HG03558 (cell line): ENCODE measurements around the gene COL4A3.

Experiments
- ATAC-seq: cut with Tn5 transposase; IDR thresholded peaks from one replicate; pipeline ENCODE4 v1.9.1; 2021; ENCODE audit warnings: moderate number of reproducible peaks; ENCODE audit not compliant: unreplicated experiment; ENCODE audit errors: extremely low read depth

The COL4A3 gene

DNA sequence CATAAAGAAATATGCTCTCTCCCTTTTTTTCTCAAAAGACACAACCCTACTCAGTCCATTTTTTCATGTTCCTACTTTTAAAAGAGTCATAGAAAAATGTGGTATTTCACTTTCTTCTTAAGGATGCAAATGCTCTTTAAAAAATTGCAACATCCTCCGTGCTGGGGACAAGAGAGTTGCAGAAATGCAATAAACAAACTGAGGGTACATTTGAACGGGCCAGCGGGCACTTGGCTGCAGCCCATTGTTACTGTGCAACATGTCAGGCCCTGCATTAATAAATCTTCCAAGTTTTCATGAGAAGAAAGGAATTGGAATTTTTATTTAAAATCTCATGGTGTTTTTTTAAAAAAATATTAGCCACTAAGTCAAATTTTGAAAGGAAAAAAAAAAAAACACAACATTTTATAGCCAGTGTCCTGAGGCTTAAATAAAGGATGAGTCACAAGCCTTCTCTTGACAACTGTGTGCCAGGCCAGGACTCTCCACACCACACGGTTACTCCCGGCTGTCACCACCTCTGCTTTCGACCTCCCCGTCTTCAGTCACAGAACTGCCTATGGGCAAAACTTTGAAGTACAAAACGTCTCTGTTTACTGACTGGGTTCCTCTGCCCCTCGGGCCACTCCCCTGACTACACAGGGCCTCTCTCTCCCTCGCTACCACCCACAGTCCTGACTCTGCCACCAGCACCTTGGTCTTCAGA, 103.1 kb downstream of the COL4A3 start:
- ATAC-seq = no peak

DNA sequence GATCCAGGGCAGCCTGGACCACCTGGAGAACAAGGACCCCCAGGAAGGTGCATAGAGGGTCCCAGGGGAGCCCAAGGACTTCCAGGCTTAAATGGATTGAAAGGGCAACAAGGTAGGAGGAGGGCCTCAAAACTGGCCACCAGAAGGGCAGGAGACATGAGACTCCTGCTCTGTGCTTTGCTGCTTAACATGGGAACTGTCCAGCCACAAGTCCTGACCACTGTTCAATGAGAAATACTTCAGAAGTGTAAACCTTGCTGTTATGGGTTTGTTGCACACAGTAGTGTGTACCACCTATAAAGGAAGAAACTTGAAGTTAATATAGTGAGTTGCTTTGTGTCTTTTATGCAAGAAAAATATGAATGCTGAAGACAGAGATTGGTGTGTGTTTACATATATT, 116.5 kb downstream of the COL4A3 start:
- ATAC-seq = no peak

DNA sequence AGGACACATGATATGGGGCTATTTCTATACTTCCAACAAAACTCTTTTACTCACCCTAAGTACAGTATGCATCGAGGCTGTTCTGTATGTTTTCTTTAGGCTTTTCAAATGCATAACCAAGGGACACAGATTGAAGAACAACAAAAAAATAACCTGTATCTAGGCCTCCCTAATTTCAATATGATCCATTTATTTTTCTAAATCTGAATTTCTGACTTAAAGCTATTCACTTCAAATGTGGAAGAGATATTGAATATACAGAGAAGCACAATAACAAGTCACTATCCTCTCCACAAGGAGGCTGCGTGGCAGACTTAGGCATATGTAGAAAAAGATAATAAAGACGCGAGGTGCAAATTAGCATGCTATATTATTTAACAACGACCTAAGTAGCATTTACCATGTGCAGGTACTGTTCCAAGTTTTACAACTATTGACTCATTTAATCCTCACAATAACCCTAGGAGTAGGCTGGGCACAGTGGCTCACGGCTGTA, 121.4 kb downstream of the COL4A3 start:
- ATAC-seq = no peak

DNA sequence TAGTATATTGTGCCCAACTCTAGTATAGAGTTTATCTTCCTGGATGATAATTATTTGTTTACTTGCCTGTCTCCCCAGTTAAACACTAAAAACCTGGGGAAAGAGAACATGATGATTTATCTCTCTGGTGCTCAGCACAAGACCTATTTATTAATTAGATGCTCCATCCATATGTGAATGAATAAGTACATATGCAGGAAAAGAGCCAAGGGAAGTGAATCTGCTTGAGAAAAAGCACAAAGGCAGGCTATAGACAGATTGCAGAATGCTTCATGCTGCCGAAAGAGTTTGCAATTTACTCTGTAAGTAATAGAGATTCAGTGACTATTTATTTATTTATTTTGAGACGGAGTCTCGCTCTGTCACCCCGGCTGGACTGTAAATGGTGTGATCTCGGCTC, 123.3 kb downstream of the COL4A3 start:
- no peak for ATAC-seq

DNA sequence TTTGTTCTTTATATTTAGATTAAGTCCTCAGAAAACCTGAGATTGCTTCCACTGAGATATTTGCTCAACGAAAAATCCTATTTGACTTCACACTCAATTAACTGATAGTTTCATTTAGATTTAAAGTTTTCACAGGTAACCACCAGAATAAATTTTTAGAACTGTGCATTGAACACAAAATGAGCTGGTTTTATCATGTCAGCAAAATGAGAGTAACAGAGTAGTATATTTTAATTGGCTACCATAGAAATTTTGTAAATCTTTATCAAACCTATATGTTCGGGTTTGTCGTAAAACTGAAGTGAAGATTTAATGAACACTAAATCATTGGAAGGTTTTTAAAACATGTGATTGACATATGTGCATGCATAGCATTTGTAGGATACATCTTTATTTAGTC, 127.9 kb downstream of the COL4A3 start:
- ATAC-seq = no peak

DNA sequence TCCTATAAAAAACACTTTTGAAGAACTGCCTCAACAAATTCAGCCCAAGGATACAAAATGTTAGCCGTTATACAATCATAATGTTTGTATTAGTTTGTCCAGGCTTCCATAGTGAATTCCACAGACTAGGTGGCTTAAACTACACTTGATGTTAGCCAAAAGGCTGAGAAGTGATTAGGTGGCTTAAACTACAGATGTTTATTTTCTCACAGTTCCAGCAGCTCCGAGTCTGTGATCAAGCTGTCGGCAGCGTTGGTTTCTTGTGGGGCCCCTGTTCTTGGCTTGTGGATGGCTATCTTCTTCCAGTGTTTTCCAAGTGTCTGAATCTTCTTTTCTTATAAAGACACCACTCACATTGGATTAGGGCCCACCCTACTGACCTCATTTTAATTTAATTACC, 129.1 kb downstream of the COL4A3 start:
- ATAC-seq = no peak

GRCh38 chr2:227295806-227296205, 131.4 kb downstream of the COL4A3 start:
- no peak for ATAC-seq

DNA sequence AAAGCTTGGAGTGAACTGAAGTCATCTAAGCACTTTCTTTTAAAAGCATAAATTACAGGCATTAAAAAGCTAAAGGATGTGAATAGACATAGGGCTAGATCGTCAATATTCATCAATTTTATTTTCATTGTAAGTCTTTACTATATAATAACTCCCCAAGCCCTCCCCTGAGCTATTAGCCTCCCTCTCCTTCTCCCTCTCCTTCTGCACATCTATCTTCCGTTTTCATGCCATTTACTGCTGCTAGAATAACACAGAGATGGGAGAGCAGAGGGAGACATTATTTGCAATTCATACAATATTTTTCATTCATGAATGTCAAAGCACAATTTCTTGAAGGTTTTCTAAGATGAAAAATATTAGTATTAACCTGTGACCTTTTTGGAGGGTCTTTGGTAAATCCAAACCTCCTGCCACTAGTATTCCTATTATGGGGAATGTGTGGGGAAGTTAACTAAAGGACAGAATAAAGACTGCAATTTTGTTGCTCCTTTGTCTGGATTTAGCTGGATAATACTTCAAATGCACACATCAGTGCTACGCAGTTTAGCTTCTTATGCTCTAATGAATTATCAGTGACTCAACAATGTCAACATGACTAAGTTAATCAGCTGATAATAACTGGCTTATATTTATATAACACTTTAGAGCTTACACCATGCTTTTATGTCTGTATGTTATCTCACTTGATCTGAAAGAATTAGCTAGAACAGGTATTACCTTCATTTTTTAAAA, 132.4 kb downstream of the COL4A3 start:
- no peak for ATAC-seq

GRCh38 chr2:227301523-227301922, 137.1 kb downstream of the COL4A3 start:
- no peak for ATAC-seq

- ATAC-seq = peak; percentile 91
Observed at GRCh38 chr2:227308784-227309183, 144.4 kb downstream of the COL4A3 start.

DNA sequence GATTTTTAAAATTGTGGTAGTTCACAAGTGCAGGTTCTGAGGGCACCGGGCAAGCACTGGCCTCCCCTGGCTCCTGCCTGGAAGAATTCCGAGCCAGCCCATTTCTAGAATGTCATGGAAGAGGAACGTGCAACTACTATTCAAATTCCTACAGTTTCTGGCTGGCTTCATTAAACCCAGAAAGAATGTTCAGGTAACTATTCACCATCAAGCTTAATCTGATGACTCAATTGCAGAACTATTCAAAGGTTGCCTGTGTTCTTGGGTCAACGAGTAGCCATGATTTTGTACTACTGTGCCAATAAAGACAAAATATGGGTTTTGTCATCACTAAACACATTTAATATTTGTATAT, 146.3 kb downstream of the COL4A3 start:
- no peak for ATAC-seq

DNA sequence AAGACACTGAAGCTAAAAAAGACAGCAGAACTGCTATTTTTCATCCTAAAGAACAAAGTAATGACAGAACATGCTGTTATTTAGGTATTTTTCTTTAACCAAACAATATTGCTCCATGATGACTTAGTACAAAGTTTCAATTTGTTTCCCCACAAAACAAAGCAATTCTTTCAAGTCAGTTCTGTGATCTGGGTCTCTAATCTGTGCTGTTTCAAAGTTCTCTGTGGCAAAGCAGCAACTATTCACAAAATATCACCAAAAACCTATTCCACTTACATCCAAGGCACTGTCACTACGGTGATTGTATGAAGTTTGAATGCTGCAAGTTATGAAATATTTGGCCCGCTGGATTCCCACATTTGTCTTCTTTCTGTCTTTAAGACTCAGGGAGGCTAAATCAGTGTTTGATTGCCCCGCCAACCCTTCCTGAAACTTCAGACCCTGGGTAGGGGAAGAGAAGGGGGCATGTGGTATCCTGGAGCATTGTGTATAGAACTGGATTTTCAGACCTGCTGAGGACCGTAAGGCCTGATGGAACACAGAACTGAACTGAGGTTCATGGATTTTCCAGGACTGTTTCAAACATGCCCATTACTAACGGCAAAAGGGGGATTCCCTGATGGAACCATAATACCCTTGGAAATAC, 147.6 kb downstream of the COL4A3 start:
- ATAC-seq = no peak

GRCh38 chr2:227312579-227312978, 148.2 kb downstream of the COL4A3 start:
- ATAC-seq = no peak

DNA sequence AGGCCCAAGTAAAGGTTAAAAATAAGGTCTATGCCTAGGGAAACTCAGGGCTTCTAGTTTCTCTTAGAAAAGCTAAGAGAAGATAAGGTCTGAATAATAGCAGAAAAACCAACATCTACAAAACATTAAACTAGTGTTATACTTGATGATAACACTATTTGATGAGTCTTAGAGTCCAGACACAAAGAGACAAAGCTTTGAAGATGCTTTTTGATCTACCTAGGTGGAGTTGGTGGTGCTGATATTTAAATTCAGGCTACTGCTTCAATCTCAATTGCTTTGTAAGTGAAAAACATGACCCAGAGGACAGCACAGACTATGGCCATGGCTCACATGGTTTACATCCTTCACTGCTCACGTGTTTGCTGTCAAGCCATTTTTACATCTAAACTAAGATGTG, 148.9 kb downstream of the COL4A3 start:
- no peak for ATAC-seq

DNA sequence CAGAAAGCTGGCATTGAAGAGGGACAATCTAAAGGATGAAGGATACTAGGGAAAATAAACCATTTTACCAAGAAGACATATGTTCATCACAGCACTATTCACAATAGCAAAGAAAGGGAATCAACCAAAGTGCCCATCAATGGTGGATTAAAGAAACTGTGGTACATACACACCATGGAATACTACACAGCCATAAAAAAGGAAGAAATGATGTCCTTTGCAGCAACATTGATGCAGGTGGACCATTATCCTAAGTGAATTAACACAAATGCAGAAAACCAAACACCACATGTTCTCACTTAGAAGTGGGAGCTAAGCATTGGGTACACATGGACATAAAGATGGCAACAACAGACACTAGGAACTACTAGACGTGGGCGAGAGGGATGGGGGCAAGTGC, 153.4 kb downstream of the COL4A3 start:
- ATAC-seq = no peak

DNA sequence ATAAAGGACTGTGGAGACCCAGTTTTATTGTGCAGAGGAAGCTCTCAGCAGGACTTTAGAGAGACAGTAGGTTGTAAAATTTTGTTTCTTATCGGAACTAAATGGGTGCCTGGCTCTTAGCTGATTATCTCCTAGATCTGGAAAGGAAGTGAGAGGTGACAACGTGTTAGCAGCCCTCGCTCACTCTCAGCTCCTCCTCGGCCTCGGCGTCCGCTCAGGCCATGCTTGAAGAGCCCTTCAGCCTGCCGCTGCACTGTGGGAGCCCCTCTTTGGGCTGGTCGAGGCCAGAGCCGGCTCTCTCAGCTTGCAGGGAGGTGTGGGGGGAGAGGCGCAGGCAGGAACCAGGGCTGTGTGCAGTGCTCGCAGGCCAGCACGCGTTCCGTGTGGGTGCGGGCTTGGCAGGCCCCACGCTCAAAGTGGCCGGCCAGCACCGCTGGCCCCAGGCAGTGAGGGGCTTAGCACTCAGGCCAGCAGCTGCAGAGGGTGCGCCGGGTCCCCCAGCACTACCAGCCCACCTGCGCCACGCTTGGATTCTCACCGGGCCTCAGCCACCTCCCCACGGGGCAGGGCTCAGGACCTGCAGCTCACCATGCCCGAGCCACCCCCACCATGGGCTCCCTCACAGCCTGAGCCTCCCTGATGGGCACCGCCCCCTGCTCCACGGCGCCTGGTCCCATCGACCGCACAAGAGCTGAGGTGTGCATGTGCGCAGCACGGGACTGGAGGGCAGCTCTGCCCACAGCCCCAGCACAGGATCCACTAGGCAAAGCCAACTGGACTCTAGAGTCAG, 156.1 kb downstream of the COL4A3 start:
- no peak for ATAC-seq

DNA sequence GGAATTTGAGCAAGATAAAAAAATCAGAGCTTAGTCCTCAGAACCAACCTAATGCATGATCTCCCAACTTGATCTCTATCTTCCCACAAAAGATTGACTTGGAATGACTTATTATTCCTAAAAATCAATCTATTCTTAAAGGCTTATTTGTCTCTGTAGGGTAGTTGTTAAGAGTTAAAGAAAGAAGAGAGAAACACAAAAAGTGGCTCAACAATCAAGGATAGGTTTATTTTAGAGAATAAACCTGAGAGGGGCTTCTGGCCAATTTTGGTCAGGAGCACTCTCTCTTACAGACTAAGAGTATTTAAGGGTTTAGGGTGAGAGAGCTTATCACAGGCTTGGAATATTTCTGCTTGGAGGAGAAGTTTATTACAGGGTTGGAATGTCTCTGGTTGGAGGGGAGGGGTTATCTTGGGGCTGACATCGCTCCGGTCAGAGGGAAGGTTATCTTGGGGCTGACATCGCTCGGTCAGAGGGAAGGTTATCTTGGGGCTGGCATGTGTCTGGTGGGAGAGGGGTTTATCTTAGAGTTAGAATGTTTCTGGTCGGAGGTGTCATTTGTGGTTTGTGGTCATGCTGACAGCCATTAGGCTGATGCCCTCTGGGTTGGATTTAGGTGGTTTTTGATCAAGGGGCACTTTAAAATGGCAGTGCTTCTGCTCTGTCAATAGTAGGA, 158.2 kb downstream of the COL4A3 start:
- ATAC-seq = no peak

DNA sequence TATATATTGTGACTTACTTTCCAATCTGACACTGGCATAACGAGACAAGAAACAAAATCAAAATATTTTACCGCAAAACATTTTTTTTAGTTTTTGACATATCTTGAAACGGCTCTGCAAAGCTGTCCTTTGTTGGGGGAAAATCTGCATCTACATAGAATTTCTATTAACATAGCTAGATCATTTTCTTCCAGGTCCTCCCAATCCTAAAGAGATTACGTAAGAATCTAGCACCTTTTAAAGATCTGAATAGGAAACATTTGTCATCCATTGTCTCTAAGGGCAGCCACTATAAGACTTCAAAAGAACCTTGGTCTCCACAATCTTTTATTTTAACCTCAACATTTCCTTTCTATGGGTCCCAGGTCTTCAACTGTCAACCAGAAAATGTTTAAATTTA, 159.4 kb downstream of the COL4A3 start:
- ATAC-seq = no peak

- ATAC-seq = no peak
Observed at GRCh38 chr2:227324642-227324994, 160.2 kb downstream of the COL4A3 start.
